Right lobe of liver (tissue), 4 donors: ENCODE data around the gene RNU5D-1.

ENCODE experiments used
- CTCF ChIP-seq, 4 donors: fragments of 200-600 bp in 3 of 4; fragments of 450-650 bp in 1 of 4; IDR thresholded peaks; one replicate each; pipeline versions ENCODE4 v1.5.1 to v1.8.0; 2016 to 2022; ENCODE audit warnings: antibody characterized with exemption in 4 of 4, mild to moderate bottlenecking in 2 of 4
- POLR2A ChIP-seq: fragments of 450-650 bp; IDR thresholded peaks from one replicate; pipeline ENCODE4 v1.6.1; 2017; ENCODE audit warnings: antibody characterized with exemption, mild to moderate bottlenecking
- donor health status: DM: no; HTN: no; CAD: no.
- donor health status: DM: no; HTN: no; CAD: no.
- donor health status: DM: no; HTN: yes; CAD: no.

GRCh38 chr1:44723064-44723463, 7.9 kb downstream of the RNU5D-1 start:
- no peak for TF ChIP-seq CTCF (IDR thresholded peaks at IDR 0.05)
- no peak for TF ChIP-seq POLR2A
